HG03025 (cell line): ENCODE measurements around the gene MERTK.

Source experiments
- ATAC-seq: cut with Tn5 transposase; IDR thresholded peaks from one replicate; pipeline ENCODE4 v1.9.1; 2021; ENCODE audit warnings: mild to moderate bottlenecking, moderate library complexity; ENCODE audit not compliant: unreplicated experiment, low FRiP score

Gene MERTK

GRCh38 chr2:112004253-112004645, 105.8 kb downstream of the MERTK start:
- ATAC-seq, result no peak

GRCh38 chr2:112005406-112006075, 107.1 kb downstream of the MERTK start:
- no peak for ATAC-seq

- ATAC-seq, result no peak
Measured at GRCh38 chr2:112006076-112006410, 107.6 kb downstream of the MERTK start.

- no peak for ATAC-seq
Measured at GRCh38 chr2:112007493-112007892, 109.1 kb downstream of the MERTK start.

GRCh38 chr2:112008910-112009485, 110.6 kb downstream of the MERTK start:
- ATAC-seq, result no peak

- no peak for ATAC-seq
Measured at GRCh38 chr2:112010751-112011150, 112.3 kb downstream of the MERTK start.

- no peak for ATAC-seq
Measured at GRCh38 chr2:112012556-112012955, 114.1 kb downstream of the MERTK start.

GRCh38 chr2:112018846-112019245, 120.4 kb downstream of the MERTK start:
- no peak for ATAC-seq

GRCh38 chr2:112019569-112019982, 121.2 kb downstream of the MERTK start:
- ATAC-seq, result no peak

GRCh38 chr2:112020561-112020960, 122.2 kb downstream of the MERTK start:
- no peak for ATAC-seq

- no peak for ATAC-seq
Measured at GRCh38 chr2:112021290-112021689, 122.9 kb downstream of the MERTK start.

- no peak for ATAC-seq
Measured at GRCh38 chr2:112021781-112022231, 123.4 kb downstream of the MERTK start.

- no peak for ATAC-seq
Measured at GRCh38 chr2:112023707-112024106, 125.3 kb downstream of the MERTK start.

- ATAC-seq, result no peak
Measured at GRCh38 chr2:112024231-112024630, 125.8 kb downstream of the MERTK start.

- ATAC-seq, result no peak
Measured at GRCh38 chr2:112024896-112025491, 126.6 kb downstream of the MERTK start.

- no peak for ATAC-seq
Measured at GRCh38 chr2:112026509-112026908, 128.1 kb downstream of the MERTK start.

GRCh38 chr2:112027767-112028166, 129.4 kb downstream of the MERTK start:
- no peak for ATAC-seq

GRCh38 chr2:112029164-112029563, 130.8 kb downstream of the MERTK start:
- ATAC-seq, result no peak

- ATAC-seq, result no peak
Measured at GRCh38 chr2:112031473-112032223, 133.2 kb downstream of the MERTK start.

GRCh38 chr2:112032224-112032586, 133.8 kb downstream of the MERTK start:
- no peak for ATAC-seq

GRCh38 chr2:112032689-112033465, 134.5 kb downstream of the MERTK start:
- ATAC-seq, result no peak
